ENCODE data around the gene FIBIN.

Gene FIBIN

DNA sequence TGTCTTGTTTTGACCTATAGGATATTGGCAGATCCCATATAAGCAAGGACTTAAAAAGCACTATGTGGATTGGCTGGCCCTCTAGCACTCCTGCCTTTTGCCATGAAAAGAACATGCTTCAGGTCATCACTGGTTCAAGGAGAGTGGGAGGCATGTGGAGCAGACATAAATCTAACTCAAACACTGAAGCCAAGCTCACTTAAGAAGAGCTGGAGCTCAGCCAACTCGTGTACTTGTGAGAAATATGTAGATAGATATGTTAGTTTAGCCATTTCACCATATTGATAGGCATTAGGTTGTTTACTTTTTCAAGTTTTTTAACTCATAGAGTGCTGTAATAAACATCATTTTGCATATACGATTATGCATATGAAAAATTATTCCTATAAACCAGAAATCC, 26.8 kb downstream of the FIBIN start:
- no peak for DNase-seq (ENCODE audit: low read depth in 1 of 2, low spot score in 1 of 2)

DNA sequence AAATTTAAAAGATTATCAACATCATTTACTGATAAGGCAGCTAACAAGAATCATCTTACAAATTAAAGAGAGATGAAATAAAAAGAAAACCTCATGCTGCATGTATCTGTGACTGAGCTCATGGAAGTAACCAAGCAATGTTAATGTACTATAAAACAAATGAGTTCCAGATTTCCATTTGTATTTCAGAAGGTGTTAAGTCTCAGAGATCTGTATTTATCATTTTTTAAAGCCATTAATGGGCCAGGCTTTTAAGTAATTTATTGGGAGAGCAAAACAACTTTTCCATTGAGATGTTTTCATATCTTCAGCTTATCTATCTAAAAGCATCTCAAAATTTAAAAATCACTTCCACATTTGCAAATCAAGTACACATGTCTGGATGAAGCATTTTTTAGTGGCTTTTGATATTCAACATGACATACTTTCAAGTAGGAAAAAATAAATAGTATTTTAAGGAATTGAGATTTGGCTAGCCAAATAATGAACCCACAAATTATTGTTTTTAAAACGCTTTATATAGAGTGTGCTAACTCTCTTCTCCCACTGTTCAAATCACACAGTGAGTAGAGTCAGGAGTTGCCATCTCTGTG, 28.8 kb downstream of the FIBIN start:
- DNase-seq (ENCODE audit: low read depth in 1 of 2, low spot score in 1 of 2), result no peak

DNA sequence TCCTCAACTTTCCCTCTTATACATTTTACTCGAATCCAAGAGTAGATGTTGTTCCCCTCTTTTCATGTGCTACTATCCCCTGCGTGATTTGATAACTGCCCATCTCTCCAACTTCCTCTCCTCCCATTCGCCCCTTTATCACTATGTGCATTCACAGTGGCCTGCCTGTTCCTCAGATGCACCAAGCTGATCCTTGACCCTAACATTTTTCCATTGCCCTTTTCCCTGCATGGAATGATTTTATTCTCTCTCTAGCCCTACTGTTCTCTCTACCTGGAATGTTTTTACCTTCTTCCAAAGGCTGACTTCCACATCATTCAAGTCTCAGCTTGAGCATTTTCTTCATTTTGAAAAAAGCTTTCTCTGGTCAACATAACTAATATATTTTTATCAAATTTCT, 31.0 kb downstream of the FIBIN start:
- DNase-seq (ENCODE audit: low read depth in 1 of 2, low spot score in 1 of 2), result no peak

DNA sequence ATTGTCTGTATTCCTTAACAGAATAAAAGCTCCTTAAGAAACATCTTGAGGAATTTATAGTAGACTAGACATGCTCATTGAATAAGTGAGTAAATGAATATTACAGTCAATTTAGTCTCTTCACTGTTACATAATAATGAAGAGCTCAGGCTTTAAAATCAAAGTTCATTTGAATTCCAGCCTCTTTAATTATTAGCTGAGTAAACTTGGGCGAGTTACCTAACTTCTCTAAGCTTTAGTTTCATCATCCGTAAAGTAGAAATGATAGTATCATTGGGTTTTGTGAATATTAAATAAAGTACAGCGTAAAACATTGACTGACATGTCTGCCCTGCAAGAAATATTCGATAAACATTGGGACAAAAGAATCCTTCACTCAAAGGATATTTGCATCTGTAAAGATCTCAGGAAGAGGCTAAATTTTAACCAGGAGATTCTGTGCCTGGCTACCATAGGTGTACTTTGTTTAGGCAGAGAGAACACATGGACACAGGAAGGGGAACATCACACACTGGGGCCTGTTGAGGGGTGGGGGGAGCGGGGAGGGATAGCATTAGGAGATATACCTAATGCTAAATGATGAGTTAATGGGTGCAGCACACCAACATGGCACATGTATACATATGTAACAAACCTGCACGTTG, 31.5 kb downstream of the FIBIN start:
- no peak for DNase-seq (ENCODE audit: low read depth in 1 of 2, low spot score in 1 of 2)

DNA sequence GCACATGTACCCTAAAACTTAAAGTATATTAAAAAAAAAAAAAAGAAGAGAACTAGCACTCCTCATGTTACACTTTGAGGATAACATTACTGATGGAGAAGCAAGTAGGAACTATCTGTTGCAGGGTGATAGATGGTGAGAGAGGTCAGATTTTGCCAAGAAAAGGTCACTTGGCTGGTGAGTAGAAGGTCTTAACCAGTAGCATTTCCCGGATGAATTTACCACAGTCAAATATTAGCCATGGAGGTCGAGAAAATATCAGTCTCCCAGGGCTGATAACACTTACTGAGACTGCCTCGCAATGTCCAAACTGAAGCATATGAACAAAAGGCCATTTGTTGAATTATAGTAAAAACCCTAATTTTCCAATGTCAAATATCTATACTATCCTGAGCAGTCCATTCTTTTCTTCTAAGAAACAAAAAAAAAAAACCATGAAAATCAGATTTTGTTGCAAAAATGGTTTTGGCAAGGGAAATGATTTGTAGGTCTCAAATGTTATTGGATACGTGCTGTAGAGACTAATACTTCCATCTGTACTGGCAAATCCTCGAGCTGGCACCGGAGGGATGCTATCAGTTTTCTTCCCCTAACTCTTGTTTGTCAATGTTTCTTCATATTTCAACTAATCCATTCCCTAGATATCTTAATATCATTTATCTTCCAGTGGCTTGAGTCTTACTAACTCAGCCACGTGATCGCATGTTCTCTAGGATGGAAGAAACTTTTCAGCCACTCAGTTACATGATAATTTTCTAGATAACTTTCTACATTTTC, 32.2 kb downstream of the FIBIN start:
- no peak for DNase-seq (ENCODE audit: low read depth in 1 of 2, low spot score in 1 of 2)

DNA sequence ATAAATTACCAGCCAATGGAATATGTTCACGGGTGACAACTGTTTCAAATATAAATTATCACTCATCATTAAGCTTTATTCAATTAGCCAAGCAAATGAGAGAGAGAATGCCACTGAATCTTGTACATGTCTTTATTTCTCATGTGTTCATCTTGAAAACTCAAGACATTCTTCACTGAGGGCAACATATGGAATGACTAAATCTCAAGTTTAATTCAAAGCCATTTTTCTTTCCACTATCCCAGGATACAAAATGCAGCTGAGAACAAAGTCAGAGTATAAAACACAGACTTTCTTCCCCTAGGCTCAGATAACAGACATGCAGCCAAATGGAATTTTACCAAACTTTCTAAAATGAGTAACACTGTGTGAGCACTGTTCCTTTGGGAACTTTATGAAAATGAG, 34.7 kb downstream of the FIBIN start:
- DNase-seq (ENCODE audit: low read depth in 1 of 2, low spot score in 1 of 2), result no peak

DNA sequence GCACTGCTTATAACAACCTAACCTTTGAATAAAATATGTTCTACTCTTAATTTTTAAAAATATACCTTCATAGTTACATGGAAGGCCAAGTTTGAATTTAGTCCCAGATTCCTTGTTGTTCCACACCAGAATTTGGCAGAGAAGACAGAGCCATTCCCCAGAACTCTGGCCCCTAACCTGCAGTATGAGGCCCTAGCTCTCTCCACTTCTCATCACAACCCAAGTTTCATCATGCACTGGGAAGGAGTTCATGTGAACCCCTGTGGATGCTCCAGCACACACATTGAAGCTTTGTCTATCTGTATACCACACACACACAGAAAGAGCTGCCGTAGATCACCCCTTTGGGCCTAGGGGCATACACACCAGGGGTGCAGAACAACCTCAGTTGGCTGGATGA, 36.1 kb downstream of the FIBIN start:
- DNase-seq (ENCODE audit: low read depth in 1 of 2, low spot score in 1 of 2), result no peak

DNA sequence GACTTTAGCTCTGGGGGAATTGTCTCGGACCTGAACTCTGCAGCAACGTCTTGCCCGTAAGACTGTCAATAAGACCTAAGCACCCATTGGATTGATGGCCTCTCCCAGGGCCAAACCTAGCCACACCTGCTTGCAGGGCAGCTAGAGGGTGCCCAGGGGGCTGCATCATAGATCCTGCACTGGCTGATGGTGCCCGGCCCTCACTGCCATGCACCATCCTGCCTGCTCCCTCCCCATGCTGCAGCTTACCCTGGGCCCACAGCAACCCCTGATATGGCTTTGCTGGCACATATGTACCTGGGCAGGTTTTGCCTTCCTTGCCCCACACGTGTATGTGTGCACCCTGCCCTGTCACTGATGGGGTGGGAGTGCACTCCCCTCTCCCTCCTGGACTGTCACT, 37.8 kb downstream of the FIBIN start:
- DNase-seq (ENCODE audit: low read depth in 1 of 2, low spot score in 1 of 2), result no peak

DNA sequence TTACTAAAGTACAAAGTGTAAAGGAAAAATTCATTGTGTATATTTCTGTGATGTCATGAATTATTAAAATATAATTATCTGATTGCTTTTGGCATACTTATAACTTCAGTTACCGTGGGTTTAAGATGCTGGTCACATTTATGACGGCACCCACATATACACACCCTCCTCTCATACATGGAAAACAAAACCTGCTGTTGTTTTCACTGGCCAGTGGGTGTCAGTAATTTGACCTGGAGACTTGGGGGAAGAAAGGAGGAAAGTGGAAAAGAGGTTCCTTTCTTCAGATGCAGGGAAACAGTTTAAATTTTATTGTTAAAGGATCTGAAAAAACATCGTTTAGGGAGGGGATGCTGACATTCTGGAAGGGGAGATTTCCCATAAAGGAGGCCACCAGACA, 46.0 kb downstream of the FIBIN start:
- no peak for DNase-seq (ENCODE audit: low read depth in 1 of 2, low spot score in 1 of 2)

DNA sequence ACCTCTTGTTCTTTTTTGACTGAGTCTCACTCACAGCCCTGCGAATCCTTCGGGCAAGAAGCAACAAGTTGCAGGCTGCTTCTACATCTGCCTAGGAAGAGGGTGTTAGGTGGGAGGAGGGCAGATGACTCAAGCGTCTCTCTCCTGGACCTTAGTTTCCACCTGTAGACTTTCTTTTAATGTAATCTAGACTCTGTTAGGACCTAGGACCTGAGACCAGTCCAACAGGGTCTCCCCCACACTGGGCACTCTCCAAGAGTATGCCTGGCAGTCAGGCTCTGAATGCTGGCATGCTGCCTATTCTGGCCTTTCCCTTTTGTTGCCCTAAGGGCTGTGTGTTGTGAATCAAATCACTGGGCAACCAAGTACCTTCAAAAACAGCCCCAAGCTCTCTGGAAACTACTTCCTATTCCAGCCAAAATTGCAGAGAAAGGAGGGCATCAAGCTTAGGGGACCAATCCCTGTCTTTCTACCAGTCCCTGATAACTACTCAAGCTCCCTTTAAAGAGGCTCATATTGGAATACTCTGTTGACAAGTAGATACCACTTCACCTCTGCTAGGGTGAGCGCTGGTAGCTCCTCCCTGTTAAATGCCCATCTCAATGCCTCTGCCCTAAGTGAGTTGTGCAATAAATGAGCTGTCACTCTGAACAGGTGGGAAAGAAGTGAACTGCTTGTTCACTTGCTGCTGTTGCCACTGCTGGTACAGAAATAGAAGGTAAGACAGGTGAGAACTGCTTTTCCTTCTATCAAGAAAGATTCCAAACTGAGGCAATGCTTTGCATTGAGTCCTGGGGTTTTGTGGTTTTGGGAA, 46.6 kb downstream of the FIBIN start, which contains the start of gene BBOX1:
Gene BBOX1, plus strand, starts transcription at position 514 of the 814 bp plus-strand sequence. CDS start 14,616 bp downstream, outside the sequence.
- no peak for DNase-seq (ENCODE audit: low read depth in 1 of 2, low spot score in 1 of 2)

DNA sequence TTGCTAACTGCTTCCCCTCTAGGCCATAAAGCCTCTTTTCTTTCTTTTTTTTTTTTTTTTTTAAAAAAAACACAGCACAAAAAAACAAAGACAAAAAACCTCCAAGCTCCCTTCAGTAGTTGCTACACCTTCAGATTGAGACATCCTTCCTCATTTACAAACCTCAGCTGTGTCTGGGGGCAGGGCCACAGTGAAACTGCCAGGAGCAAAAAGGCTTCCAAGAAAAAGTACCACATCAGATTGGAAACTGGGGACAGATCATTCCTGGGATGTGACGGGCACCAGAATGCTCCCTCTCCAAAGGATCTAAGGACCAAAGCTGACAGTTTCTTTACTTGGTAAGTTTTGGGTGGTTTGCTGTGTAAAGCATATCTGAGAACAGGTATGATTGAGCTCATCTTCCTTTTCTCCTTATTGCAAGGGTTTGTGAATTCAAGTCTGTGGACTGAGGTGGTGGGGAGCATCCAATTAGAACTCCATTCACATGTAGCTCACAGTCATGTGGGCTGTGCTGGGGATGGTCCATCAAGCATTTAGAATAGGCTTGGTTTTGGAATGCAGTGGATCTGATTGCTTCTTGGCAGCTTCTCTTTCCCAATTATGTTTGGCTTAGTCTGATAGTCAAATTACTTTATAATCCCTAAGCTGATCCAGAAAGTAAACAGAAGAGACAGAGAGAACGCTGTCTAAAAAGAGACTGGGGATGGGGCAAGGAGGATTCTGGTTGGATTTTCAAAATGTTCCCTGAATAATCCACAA, 47.4 kb downstream of the FIBIN start:
- DNase-seq (ENCODE audit: low read depth in 1 of 2, low spot score in 1 of 2), result no peak
